Cerebellar nuclear complex (tissue), 1 donor: ENCODE measurements around the gene ZNF160.
"Not testable (repeated sequence)": the region's sequence is repeated elsewhere in the genome, so short reads cannot be mapped to it uniquely, and the experiment has no call there.

Source experiments
- DNase-seq, 2 experiments: peaks; one replicate each; lab custom pipeline; 2025; lab: John Stamatoyannopoulos, UW

The ZNF160 gene

DNA sequence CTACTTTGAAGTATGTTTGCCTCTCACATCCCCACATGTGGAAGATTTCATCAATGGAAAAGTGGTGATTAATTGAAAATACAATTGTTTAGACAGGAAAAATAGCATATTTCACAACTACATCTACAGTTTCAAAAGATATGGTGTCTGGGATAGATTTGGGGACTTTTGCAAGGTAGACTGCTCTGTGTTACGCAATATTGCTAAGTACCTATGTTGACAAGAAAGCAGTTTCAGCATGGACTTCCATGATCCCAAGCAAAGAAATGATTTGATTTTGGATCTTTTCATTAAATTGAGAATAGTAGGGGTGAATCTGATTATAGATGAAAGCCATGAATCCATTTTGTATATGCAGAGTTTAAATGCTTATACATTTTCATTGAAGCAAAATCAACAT is 10.5 kb downstream of the ZNF160 start:
- DNase-seq, result no peak

DNA sequence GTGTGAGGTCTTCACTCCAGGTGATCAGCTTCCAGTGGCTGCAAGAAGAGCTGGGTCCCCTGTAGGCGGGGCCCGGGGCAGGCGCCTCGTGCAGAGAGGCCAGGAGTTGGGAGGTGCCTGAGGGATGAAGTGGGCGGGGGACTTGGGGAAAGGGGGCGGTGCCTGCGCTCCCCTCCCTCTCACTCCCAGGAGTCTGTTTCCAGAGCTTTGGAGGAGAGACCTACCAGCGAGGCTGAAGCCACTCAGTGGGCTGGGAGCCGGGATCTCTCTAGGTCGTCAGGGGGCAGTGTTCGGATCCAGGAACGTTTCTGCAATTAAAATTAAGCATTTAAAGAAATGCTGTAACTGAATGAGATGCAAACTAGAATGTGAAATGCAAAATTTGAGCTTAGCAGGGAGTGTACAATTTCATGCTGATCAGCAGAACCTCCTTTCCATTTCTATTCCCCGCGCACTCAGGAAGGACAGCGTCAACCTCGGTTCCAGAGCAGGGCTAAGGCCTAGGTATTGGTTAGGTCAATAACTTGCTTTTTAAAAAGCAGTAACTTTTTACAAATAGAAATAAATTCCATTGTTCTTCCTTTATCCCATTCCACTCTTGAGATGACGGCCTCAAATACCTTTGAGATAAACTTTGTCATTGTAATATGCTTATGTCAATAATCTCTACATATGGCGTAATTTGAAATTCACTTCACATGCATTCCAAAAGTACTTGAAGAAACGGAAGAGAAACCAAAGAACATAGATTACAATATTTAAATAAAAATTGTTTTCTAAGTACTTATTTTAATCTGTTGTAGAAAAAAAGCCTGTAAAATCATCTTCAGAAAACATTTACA is 11.6 kb downstream of the ZNF160 start:
- no peak for DNase-seq

DNA sequence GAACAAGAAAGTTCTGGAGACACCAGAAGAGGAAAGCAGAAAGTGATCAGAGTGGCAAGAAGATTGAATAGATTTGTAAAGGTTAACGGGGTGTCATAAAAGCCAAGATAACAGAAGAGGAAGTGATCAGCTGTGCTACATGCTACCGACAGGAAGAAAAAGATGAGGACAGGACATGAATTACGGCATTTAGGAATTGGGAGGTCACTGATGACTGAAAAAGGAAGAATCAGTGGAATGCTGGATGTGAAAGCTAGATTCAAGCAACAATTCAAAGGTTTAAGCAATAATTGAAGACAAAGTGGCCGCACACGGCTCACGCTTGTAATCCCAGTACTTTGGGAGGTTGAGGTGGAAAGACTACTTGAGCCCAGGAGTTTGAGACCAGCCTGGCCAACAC is 15.1 kb downstream of the ZNF160 start:
- DNase-seq, result no peak

DNA sequence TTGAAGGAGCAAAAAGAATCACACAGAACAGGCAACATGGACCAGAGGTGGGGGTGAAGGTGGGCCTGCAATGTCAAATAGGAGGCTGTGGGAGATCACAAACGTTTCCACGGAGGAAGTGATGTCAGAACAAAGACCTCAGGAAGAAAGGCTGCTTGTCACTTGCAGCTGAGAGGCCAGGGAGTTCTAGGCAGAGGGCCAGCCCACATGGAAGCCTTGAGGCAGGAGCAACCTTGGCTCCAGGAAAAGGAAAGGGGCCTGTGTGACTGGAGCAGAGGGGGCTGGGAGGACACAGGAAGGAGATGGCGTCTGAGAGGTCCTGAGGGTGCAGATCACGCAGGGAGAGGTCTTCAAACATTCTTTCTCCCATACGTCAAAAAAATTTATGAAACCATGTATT is 16.3 kb downstream of the ZNF160 start:
- DNase-seq, result no peak

DNA sequence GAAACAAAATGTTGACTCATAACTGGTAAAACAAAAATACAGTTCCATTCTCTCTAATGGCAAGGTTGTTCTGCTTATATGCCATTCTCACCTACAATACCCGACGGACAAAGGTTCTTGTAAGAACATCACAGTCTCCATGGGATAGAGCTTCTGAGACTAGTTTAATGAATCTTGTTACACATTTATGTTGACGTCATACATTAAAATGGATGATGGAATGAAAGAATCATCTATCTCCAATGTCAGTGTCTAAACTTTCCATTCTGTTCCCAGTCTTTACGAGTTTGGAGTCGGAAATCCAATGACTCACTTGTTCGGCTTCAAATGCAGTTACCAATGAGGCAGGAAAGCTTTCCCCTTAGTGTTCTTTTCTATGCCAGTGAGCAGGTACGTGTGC is 17.7 kb downstream of the ZNF160 start:
- no peak for DNase-seq

DNA sequence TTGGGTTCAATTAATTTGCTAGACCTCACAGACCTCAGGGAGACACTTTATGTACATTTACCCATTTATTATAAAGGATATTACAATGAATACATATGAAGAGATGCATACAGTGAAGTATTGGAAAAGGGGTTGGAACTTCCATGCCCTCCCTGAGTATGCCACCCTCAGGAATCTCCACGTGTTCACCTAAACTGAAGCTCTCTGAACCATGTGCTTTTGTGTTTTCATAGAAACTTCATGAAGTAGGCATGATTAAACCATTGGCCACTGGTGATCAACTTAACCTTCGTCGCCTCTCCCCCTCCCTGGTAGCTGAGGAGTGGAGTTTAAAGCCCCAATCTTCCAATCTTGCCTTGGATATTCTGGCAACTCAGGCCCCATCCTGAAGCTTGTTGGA is 20.3 kb downstream of the ZNF160 start:
- no peak for DNase-seq

DNA sequence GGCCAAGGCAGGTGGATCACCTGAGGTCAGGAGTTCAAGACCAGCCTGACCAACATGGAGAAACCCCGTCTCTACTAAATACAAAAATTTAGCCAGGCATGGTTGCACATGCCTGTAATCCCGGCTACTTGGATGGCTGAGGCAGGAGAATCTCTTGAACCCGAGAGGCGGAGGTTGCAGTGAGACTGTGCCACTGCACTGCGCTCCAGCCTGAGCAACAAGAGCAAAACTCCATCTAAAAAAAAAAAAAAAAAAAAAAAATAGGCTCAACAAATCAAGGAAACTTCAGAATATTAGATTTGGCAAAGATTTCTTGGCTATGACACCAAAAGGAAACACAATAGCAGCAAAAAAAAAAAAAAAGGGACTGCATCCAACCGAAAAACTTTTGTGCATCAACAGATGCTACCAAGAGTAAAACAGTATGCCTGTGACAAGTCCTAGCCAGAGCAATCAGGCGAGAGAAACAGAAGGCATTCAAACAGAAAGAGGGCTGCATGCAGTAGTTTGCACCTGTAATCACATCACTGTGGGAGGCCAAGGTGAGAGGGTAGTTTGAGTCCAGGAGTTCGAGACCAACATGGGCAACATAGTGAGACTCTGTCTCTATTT is 23.8 kb downstream of the ZNF160 start:
- DNase-seq, result no peak

DNA sequence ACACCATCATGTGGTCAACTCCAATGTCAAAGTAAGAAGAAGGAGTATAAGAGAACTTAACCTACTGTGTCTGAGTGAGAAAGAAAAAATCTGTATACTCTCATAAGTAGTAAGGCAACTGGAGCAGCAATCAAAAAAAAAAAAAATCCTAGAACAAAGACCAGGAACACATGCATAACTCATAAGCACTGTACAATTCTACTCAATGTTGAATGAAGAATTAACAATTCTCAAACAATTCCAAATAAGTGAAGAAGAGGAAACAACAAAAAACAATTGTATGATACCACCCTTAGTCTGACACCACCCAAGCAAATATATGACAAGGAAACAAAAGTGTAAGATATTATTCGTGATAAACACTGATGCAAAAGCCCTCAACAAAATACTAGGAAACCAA is 24.6 kb downstream of the ZNF160 start:
- DNase-seq, result no peak

DNA sequence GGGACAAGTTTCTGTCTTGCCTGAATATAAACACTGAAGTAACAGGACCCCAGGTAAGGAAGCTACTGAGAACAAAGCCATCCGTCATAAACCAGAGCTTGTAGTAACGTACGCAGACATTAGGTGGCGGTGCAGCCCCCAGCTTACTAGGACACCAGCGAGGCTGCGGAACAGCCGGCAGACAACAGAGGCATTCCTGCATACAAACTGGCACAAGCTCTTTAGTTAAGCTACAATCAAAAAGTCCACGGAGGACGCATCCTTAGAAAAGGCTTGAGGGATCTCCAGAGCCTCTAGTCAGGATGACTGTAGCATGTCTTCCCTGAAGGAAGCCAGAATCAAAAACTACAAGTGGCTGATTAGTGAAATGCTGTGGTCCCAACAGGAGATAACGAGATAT is 26.2 kb downstream of the ZNF160 start:
- peak in 1 of 2 experiments; percentile 42 for DNase-seq

DNA sequence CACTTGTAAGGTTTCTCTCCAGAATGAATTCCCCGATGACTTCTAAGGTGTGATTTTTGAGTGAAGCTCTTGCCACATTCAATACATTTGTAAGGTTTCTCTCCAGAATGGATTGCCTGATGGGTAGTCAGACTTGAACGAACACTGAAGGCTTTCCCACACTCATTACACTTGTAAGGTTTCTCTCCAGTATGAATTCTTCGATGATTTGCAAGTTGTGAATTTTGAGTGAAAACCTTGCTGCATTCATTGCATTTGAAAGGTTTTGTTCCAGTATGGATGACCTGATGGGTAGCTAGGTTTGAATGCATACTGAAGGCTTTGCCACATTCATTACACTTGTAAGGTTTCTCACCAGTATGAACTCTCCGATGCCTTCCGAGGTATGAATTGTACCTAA is 34.4 kb downstream of the ZNF160 start:
- DNase-seq, result no peak

DNA sequence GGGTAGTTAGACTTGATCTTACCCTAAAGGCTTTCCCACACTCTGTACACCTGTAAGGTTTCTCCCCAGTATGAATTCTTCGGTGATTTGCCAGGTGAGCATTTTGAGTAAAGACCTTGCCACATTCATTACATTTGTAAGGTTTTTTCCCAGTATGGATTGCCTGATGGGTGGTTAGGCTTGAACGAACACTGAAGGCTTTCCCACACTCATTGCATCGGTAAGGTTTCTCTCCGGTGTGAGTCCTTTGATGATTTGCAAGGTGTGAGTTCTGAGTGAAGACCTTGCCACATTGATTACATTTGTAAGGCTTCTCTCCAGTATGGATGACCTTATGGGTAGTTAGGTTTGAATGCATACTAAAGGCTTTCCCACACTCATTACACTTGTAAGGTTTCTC is 35.0 kb downstream of the ZNF160 start:
- no peak for DNase-seq

DNA sequence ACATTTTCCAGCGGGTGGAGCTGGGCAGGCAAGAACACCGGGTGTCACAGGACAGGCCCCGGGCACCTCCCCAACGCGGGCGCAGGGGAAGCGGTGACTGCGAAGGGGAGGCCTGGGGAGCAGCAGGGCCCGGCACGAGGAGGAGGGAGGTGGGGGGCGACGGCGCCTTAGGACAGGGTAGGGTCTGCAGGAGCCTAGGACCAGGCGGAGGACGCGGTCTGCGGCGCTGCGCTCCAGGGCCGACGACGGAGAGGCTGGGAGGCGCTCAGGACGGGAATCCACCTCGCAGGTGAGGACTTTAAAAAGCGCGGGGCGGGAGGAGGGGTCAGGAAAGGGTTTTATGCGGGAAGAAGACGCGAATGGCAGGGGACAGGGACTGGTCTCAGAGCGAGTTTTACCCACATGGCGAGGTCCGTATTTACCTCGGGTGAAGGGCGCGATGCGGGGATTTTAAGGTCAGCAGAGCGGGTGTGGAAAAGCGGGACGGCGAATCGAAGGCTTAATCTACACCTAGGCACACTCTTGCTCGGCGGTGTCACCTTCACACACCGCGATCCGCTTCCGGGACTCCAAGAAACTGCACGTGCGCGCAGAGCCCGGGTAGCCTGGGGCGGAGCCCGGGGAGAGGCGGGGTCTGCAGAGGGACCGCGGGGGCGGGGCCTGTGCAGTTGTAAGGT is 45.2 kb downstream of the ZNF160 start:
- peak in 1 of 2 experiments; percentile 1 for DNase-seq

DNA sequence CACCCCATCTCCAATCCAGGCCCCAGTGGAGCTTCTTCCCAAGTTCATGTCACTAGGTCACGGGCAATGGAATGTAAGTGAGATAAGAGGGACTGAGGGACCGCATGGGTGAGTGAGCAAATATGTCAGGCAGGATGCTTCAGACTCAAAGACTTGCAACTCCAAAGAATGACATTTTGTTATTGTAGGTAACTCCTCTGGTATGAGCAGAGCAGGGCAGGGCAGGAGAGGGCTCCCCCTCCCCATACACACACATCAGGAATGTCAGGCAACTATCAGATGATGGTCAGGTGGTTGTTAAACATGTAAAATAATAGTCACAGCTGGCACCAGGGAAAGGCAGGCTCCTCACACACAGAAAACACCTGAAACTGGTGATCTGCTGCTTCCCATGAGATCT is 48.1 kb downstream of the ZNF160 start:
- DNase-seq, result no peak

DNA sequence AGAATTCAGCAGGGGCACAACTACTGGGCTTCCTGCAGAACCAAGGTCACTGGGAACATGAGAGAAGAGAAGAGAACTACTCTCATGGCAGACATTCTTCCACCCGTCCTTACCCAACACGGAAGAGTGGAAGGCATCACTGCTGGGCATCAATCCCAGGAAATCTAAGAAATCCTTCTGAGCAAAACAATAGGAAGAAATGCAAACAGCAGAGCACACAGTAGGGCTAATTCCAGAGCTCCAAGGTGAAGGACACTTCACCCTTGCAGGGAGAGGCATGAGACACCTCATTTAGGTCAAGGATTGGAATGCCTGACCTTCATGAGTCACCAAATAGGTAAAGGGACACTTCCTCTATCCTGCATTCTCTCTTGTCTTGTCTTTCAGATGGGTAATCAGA is 55.8 kb downstream of the ZNF160 start:
- DNase-seq, result no peak

DNA sequence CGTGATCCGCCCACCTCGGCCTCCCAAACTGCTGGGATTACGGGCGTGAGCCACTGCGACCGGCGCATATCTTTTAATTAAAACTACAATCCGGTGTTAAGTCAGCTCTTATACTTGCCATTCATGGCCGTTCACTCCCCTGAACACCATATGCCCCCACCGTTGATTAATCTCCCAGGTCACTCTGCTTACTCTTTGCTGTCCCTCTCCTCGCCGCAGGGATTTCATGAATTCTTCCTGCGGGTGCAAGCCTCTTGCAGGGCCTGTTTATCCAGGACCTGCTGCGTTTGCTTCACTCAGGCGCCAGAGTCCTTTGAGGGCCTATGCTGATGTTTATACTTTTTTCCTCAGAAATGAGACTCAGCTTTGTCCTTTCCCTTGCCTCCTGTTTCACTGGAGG is 57.7 kb downstream of the ZNF160 start:
- no peak for DNase-seq

DNA sequence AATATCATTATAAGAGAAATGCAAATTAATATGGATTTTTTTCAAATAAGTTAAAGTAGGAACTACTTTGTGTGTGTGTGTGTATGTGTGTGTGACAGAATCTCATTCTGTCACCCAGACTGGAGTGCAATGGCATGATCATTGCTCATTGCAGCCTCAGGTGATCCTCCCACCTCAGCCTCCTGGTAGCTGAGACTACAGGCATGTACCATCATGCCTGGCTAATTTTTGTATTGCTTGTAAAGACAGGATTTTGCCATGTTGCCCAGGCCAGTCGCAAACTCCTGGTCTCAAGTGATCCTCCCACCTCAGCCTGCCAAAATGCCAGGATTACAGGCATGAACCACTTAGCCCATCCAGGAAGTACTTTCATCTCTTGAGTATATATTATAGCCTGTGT is 61.9 kb downstream of the ZNF160 start:
- DNase-seq, result no peak

DNA sequence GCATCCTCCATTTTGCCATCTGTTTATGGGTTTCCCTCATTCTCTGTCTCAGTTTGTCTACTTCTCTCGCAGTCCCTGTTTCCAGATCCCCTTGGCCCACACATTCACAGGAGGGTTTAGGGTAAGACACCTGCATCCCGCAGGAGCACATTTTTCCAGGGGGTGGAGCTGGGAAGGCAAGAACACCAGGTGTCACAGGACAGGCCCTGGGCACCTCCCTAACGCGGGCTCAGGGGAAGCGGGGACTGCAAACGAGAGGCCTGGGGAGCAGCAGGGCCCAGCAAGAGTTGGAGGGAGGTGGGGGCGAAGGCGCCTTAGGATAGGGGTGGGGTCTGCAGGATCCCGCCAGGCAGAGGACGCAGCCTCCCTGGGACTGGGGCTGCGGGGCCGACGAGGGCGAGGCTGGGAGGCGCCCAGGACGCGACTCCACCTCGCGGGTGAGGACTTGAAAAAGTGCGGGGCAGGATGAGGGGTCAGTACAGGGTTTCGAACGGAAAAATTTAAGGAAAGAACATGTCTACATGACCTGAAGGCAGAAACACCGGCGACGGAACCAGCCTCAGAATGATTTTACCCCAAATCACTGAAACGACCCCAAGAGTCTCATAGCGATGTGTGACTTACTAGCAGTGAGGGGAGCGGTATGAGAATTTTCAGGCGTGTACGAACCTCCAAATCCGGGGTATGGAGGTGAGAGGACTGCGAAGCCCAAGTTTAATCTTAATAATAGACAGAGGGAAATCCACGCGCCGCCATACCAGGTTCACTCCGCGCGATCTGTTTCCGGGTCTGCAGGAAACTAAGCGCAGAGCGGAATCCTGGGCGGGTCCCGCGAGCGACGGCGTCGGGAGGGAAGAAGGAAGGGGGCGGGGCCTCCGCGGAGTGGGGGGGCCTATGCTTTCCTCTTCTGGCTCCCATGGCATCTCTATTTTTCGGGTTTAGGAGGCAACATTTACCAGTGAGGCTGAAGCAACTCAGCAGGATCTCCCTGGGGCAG is 65.8 kb downstream of the ZNF160 start:
- peak in 1 of 2 experiments; percentile 1 for DNase-seq

DNA sequence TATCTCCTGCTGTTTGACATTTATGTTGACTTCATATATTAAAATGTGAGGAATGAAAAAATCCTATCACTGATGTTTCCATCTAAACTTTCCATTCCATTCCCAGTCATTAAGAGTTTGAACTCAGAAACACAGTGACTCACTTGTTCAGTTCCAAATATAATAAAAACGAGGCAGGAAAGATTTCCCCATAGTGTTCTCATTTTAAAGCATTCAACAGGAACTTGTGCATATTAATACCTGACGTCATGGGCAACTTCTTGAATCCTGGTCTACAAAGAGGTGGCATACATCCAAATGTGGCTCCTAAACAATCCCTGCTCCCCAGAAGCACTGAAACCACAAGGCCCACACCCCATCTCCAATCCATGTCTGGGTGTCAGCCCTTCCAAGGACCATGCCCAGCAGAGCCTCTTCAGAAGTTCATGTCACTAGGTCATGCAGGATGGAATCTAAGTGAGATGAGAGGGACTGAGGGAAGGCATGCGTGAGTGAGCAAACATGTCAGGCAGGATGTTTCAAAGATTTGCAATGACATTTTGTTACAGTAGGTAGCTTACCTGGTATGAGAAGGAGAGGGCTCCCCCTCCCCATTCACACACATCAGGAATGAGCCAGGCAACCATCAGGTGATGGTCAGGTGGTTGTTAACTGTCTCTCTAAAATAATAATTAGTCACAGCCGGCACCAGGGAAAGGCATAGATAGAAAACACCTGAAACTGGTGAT is 68.1 kb downstream of the ZNF160 start:
- no peak for DNase-seq

DNA sequence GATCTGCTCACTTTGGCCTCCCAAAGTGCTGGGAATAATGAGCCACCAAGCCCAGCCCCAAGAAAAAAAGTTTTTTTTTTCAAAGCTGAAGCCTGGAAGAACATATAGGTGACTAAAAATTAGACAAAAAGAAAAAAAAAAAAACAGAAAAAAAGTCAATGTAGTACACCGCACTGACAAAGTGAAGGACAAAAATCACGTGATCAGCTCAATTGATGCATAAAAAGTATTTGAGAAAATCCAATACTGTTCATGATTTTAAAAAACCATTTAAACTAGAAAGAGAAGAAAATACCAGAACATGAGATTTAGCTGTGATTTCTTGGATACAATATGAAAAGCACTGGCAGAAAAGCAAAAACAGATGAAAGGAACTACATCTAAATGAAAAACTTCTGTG is 69.2 kb downstream of the ZNF160 start:
- DNase-seq, result no peak

DNA sequence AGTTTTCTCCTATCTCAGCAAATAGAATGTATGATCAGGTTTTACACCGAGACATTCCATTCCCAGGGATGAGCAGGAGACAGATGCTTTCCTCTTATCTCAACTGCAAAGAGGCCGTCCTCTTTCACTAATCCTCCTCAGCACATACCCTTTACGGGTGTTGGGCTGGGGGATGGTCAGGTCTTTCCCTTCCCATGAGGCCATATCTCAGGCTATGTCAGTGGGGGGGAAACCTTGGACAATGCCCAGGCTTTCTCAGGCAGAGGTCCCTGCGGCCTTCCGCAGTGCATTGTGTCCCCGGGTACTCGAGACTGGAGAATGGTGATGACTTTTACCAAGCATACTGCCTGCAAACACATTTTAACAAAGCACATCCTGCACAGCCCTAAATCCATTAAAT is 74.9 kb downstream of the ZNF160 start:
- DNase-seq, result not testable (repeated sequence)

DNA sequence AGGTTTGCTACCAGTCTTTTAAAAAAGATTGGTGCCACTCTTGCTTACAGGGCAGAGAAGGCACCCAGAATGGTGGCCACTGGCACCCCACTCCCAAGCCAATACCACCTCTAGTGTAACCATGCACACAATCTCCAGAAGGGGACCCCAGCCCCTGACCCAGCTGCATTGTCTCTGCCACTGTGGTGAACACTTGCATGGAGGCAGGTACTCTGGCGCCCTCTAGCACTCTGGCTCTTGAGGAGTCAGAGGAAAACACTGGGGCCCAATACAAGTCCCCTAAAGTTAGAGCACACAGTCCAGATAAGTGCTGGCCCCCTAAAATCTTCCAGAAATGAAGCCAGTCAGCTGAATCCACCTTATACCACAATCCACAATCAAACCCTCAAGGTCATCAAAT is 83.5 kb downstream of the ZNF160 start:
- no peak for DNase-seq
